HG03097 (cell line): ENCODE measurements around the gene ELMO3.

Source experiments
- ATAC-seq: cut with Tn5 transposase; IDR thresholded peaks from one replicate; pipeline ENCODE4 v1.9.1; 2021; ENCODE audit not compliant: unreplicated experiment, low FRiP score

Gene ELMO3

DNA sequence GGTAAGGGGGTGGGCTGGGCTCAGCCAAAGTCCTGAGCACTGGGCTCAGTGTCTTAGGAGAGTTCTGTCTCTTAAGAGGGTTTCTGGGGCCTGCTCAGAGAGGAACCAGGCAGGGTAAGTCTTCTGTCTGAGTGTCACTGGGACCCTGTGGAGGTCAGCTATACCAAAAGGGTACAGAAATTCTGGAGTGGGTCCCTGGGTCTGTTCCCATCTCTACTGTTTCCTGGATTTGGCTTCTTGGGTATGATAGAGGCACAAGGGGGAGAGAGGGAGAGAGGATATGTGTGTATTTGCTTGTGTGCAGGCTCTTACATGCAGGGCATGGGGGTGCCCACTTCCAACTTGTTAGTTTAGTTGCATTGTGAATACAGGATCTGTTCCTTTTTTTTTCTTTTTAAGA lies 5.4 kb upstream of the ELMO3 start:
- ATAC-seq: no peak

DNA sequence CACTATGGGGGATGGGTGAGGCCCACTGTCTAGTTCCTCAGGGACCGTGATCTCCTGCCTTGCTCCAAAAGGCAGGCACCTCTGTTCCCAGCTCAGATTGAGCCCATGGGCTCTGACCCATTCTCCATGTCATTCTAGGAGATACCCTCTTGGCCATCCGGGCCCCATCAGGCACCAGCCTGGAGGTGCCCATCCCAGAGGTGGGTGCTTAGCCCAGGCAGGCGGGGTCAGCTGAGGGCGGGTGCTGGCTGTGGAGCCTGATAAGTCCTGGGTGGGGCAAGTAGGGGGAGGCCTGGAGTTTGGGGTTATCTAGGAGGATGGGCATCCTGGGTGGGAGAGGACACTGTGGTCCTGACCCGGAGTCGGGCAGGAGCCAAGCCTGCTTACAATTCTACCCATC lies 4.7 kb upstream of the ELMO3 start:
- ATAC-seq: no peak

DNA sequence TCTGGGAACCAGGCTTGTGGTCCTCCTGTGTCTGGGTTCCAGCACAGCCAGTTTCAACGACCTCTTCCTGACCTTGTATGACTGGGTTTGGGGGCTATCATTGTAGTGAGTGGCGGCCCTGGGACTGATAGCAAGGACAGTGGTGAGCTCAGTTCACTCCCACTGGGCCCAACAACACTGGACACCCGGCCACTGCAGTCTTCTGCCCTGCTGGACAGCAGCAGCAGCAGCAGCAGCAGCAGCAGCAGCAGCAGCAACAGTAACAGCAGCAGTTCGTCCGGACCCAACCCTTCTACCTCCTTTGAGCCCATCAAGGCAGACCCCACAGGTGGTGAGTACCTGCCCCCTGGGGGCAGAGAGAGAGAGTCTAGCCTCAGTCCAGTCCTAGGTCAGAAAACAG lies 3.3 kb upstream of the ELMO3 start:
- ATAC-seq: no peak

DNA sequence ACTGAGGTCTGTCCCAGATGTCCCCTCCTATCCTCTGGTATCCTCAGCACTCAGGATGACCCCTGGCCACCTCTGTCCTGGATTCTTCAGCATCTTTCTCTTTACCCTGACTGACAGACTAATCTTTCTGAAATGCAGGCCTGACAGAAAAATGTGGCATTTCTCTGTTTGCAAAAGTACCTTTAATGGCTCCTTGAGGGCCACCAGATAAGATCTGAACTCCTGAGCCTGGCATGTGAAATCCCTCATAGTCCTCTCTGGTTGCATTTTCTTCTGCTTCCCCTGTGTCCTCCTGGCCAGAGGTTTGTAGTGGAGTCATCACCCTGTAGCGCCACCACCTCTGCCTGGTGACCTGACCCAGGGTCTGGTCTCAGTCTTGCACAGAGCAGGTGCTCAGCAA lies 2.0 kb upstream of the ELMO3 start:
- no peak for ATAC-seq

DNA sequence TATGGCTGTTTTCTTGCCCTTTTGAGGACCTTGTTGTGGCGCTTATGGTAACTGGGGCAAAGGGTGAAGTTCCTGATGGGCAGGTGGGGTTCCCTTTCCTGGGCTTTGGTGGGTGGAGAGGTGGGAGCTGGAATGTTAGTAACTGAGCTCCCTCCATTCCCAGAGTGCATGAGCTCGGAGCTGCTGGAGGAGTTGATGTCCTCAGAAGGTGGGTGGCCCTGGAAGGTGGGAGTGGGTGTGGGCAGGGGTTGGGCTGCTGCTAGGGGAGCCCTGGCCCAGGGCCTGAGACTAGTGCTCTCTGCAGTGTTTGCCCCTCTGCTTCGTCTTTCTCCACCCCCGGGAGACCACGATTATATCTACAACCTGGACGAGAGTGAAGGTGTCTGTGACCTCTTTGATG lies 1.2 kb upstream of the ELMO3 start:
- no peak for ATAC-seq

DNA sequence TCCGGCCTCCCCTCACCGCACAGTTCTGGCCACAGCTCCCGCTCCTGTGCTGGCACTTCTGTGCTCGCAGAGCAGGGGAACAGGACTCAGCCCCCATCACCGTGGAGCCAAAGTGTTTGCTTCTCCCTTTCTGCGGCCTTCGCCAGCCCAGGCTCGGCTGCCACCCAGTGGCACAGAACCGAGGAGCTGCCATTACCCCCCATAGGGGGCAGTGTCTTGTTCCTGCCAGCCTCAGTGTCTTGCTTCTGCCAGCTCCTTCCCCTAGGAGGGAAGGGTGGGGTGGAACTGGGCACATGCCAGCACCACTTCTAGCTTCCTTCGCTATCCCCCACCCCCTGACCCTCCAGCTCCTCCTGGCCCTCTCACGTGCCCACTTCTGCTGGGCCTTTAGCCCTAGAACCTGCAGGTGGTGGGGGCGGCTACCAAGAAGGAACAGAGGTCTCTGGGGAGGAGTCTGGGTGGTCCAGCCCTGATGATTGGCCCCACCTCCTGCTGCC lies 645 bp upstream of the ELMO3 start:
- no peak for ATAC-seq

DNA sequence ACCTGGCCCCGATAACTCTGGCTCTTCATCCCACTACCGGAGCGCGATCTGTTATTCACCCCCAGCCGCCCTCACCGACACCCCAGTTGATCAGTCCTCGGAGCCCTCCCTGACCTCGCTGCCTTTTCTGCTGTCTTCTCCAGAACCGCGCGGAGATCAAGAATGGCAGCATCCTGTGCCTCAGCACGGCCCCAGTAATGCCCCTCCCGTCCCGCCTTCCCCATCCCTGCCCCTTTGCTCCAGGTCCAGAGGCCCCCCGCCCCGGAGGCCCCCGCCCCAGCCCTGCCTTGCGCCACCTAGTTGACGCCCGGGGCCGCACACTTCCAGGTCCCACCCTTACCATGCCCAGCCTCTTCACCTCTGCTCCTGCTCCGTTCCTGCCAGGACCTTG lies 872 bp downstream of the ELMO3 start:
- ATAC-seq: no peak

DNA sequence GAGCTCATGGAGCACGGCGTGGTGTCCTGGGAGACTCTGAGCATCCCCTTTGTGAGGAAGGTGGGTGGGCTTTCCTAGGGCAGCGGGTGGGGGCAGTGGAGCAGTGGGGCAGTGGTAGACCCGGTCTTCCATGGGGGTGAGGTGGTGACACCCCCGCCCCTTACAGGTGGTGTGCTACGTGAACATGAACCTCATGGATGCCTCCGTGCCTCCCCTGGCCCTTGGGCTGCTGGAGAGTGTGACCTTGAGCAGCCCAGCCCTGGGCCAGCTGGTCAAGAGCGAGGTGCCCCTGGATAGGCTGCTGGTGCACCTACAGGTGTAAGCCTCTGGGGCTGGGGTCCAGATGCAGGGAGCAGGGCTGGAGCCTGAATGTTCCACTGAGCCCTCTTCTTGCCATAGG lies 1.6 kb downstream of the ELMO3 start:
- ATAC-seq: no peak

DNA sequence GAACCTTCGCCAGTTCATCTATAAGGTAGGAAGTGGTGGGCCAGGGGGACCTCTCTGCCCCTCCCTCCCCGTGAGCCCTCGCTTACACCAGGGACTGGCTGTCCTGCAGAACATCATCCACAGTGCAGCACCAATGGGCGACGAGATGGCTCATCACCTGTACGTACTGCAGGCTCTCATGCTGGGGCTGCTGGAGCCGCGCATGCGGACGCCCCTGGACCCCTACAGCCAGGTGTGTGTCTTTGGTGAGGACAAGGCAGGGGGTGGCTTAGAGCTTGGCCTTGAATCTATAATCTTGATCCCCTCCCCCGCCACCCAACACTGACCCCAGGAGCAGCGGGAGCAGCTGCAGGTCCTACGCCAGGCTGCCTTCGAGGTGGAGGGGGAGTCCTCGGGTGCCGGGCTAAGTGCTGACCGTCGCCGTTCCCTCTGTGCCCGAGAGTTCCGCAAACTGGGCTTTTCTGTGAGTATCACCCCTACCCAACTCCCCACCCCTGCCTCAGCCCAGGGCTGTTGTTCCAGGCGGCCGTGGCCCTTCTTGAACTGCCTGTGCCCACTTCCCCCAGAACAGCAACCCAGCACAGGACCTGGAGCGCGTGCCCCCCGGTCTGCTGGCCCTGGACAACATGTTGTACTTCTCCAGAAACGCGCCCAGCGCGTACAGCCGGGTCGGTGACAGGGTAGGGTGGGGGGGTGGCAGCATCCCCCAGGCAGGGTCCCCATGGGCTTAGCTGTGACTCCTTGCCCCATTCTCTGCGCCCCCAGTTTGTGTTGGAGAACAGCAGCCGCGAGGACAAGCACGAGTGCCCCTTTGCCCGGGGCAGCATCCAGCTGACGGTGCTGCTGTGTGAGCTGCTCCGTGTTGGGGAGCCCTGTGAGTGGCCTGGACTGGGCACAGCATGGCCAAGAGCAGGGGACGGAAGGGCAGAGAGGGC lies 2.7 kb downstream of the ELMO3 start:
- no peak for ATAC-seq

DNA sequence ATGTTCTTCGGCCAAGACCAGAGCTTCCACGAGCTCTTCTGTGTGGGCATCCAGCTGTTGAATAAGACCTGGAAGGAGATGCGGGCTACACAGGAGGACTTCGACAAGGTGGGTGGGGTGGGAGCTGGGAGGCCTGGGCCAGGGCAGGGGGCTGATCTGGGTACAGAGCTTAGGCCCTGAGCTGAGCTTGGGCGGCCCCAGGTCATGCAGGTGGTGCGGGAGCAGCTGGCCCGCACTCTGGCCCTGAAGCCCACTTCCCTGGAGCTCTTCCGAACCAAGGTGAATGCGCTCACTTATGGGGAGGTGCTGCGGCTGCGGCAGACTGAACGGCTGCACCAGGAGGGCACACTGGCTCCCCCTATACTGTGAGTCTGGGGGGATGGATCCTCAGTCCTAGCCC lies 3.5 kb downstream of the ELMO3 start:
- ATAC-seq: no peak

DNA sequence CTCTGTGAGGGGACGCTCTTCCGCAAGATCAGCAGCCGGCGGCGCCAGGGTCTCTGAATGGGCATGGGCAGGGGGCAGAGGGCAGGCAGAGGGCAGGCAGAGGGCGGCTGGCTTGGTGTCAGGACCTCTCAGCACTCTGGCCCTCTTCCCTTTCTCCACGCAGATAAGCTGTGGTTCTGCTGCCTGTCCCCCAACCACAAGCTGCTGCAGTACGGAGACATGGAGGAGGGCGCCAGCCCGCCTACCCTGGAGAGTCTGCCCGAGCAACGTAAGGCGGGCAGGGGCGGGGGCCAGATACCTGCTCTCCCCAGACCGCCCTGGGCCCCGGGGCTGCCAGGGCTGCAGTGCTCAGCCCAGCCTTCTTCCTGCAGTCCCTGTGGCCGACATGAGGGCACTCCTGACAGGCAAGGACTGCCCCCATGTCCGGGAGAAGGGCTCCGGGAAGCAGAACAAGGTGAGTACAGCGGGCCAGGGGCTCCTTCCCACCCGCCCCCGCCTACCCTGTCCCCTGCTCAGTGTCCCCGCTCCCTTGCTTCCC lies 4.1 kb downstream of the ELMO3 start:
- ATAC-seq: no peak

DNA sequence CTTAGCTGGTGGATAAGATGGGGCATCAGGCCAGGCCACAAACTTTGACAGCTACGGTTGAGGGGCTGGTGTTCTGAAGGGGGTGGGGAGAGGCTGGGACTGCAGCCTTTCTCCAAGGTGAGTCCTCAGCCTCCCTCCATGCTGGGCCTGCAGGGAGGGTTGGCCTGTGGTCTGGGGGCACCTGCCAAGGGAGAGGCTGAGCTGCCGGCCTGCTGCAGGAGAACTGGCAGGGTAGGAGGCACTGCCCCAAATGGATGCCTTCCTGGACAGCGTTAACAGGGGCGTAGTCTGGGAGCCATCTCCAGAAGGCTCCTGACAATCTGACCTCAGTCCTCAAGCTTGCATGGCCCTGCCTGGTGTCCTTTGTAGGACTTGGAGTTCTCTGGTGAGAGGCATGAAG lies 5.1 kb downstream of the ELMO3 start:
- no peak for ATAC-seq

DNA sequence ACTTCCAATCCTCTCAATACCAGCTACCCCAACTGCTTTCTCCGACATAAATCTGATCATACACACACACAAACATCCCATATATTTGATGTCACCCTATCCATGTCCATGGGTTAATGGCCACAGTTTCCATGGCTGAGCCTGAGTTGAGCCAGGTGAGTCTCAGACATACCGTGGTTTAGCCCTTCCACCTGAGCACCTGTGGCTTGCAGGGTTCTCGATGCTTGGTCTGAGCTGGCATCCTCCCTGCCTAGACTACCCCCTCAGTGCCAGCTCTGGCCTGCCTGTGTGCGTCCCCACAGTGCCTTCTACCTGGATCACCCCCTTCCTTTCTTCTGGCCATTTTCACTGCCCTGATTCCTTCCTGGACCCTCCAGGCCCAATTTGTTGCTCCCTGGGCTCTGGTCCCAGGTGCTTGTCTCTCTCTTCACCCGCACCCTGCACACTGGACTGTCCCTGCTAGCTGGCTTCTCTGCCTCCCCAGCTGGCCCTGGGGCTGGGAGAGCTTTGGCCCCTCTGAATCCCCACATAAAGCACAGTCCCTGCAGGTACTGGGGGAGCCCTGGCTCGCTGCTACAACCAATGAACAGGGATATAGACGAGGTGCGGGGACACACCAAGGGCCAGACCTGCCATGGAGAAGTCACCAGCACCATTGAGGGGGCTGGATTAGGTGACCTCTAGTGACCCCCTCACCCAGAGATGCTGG lies 7.4 kb downstream of the ELMO3 start:
- no peak for ATAC-seq

DNA sequence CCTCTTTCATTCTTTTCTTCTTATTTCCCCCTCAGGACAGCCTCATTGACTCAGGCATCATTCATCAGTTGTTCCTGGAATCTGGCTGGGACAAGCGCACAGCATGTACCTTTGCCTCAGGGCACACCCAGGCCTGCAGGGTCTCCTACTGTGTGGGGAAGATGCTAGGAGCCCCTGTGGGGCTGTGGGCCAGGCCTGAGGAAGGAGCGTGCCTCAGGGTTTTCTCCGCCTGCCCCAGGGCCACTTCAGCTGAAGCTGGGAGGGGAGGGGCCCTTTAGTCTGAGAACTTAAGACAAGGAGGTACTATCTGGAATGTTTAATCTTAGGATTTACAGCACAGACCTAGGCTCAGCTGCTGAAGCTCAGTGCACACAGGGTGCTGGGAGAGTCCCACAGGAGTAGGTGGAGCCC lies 7.9 kb downstream of the ELMO3 start:
- ATAC-seq: no peak

DNA sequence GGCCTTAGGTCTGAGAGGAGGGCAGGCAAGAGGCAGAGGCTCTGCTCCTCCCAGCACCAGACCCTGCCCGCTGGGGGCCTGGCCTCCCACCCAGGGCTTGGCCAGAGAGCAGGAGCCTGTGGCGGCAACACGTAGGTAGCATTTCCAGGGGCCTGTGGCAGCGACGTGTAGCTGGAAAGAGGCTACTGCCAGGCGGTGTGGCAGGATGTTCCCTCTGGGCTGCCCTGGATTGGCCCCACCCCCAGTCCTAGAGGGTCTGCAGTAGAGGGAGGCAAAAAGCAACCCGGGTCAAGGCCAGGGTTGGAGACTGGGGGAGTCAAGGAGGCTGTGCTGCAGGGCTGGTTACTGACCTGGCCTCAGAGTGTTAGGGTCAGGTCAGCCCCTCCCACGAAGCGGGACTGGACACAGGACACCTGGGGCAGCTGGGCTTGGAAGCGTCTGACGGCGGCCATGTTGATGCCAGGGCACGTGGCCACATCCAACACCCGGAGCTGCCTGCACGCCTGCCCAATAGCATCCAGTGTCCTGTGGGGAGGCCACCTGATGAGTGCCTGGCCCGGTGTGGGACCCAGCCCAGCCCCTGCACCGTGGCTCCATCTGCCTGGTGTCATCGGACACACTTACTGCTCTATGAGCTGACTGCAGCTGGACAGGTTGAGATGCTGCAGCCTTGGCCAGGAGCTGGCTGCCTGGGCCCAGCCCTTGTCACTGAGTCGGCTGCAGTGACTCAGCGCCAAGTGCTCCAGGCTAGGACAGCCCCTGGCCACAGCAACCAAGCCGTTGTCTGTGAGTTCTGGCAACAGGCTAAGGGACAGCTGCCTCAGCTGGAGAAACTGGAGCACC lies 8.5 kb downstream of the ELMO3 start:
- no peak for ATAC-seq

DNA sequence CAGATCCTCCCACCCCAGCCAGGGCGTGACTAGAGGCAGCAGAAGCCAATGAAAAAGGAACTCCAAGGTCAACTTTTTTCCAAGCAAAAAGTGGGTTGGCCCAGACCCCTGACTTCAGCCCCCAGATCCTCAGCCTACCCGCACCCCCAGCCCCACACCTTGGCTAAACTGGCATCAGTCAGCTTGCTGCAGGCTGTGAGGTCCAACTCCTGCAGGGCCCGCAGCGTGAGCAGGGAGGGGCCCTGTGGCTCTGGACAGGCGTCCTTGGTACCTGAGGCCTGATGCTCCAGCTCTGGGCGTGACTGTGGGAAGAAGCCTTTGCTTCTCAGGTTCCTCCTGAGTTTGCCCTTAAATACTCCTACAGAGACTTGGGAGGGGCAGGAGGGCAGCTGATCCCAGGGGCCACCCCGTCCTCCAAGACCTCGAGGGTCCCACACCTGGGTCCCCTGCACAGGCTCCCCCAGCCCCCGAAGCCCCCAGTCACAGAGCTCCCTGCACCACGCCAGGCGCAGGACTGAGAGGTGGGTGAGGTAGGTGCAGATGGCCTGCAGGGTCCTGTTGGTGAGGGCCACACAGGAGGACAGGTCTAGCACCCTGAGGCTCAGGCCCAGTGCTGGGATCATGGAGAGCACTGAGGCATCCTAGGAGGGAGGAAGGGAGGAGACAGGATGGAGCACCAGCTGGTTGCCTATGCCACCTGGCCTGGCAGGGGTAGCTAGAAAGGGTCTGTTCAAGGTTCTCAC lies 9.4 kb downstream of the ELMO3 start:
- no peak for ATAC-seq

DNA sequence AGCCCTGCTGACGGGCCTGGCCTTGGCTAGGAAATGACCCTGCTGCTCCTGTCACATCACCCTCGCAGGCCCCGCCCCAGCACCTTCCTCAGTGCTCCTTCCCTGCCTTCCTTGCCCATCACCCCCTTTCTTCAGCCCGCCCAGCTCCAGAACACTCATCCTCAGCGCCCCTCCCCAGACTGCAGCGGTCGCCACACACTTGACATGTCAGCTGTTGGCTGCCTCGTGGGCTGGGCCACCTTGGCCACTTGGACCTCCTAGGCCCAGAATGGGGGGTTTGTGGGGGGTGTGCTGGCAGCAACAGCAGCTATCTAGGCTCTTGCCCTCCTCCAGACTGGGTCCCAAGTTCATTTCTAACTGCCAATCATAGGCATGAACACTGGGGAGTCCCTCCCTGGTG lies 10.6 kb downstream of the ELMO3 start:
- no peak for ATAC-seq

DNA sequence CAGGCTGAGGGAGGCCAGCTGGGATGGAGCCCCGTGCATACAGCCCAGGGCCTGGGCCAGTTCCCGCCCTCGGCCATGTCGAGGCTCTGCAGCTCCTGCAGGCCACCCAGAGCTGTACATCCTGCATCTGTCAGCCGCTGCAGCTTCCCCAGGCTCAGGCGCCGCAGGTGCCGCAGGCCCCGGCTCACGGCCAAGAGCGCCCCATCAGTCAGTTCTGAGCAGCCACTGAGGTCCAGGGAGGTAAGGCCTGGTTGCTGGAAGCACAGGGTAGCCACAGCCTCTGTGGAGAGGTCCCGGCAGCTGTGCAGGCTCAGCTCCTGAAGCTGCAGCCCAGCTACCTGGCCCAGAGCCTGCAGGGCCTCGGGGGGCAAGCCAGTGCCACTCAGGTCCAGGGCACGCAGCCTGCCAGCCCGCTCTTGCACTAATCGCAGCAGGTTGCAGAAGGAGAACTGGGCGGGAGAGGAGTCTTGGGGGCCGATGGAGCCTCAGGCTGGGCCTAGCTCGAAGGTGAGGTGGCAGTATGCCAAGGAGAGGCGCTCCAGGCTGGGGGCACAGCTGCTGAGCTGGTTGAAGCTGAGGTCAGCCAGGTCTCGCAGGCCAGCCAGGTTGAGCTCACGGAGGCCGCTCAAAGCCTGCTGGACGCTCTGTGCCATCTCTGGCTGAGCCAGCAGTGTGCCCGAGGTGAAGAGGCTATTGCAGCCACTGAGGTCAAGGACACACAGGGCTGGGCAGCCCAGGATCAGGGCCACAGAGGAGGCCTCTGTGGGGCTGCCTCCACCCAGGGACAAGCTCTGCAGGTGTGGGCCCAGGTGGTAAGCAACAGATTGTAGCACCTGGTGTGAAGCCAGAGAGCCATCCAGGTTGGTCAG lies 11.4 kb downstream of the ELMO3 start:
- ATAC-seq: no peak

DNA sequence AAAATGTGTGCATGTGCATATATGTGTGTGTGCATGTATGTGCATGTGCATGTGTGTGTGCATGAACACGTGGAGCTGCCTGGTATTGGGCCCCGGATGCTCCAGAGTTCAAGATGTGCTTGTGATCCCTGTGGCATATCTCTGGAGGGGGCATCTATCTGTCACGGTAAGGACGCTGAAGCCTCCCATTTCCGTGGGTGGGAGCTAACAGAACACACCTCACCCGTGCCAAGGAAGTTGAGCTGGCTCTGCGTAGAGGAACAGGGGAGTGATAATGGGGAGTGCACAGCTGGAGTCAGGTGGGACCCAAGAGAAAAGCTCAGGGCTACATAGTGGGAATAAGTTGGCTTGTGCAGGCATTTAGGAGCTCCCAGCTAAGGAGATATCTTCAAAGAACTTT lies 12.7 kb downstream of the ELMO3 start:
- ATAC-seq: no peak
